Esophagus squamous epithelium (tissue), 5 donors: ENCODE measurements around the gene VAV3. TPM values are rescaled to one million over a fixed set of nuclear protein-coding genes. Genes with fewer than 3 reads are reported as not detected.

Experiments used
- DNase-seq: peaks from one replicate; lab custom pipeline; 2025; lab: John Stamatoyannopoulos, UW
- H3K27ac ChIP-seq, 4 donors: fragments of 200-600 bp; sonication (generic); one replicate each; pipeline ENCODE4 v1.5.1; 2016 to 2019; ENCODE audit warnings: mild to moderate bottlenecking in 1 of 4
- H3K27me3 ChIP-seq, 4 donors: fragments of 200-600 bp; sonication (generic); 1 replicate in 3 of 4; 2 replicates in 1 of 4; pipeline versions ENCODE4 v1.5.1 to v1.6.0; 2017 to 2021; ENCODE audit warnings: antibody characterized with exemption in 1 of 4
- H3K36me3 ChIP-seq, 3 donors: fragments of 200-600 bp; sonication (generic); one replicate each; pipeline ENCODE4 v1.5.1; 2016 to 2019
- H3K4me1 ChIP-seq, 3 donors: fragments of 200-600 bp; sonication (generic); one replicate each; pipeline ENCODE4 v1.5.1; 2017 to 2019
- H3K4me3 ChIP-seq, 4 donors: fragments of 200-600 bp; sonication (generic); 1 replicate in 3 of 4; 2 replicates in 1 of 4; pipeline ENCODE4 v1.5.1; 2016 to 2019; ENCODE audit warnings: mild to moderate bottlenecking in 2 of 4, moderate library complexity in 1 of 4
- H3K9me3 ChIP-seq, 3 donors: fragments of 200-600 bp; sonication (generic); one replicate each; pipeline ENCODE4 v1.5.1; 2016 to 2019
- POLR2A ChIP-seq, 4 donors: fragments of 450-650 bp; IDR thresholded peaks; one replicate each; pipeline ENCODE4 v1.6.1; 2017; ENCODE audit warnings: antibody characterized with exemption in 4 of 4, mild to moderate bottlenecking in 4 of 4, moderate library complexity in 3 of 4
- WGBS, 2 donors: methylation state at CpG; one replicate each; pipeline ENCODE4 v1.1.5; 2018; 5-methylcytosine and 5-hydroxymethylcytosine counted together
- intact Hi-C: fragments of 100-400 bp; cut with DNase I; formaldehyde crosslinking; loops from one replicate; pipeline ENCODE4 v1.15.0; 2022
- total RNA-seq, 4 donors: library from RNA; depleted of rRNA; stranded (reverse); fragments of >200 nt; gene quantifications; one replicate each; pipeline ENCODE4 v1.1.0, GENCODE V29; 2016
- TF ChIP-seq, protein P1 (sequence below), 6 experiments: fragments of 450-650 bp in 4 of 6; fragments of 200-600 bp in 2 of 6; sonication (generic) in 2 of 6; IDR thresholded peaks; one replicate each; pipeline ENCODE4 v1.5.1; 2016 to 2019; ENCODE audit warnings: antibody characterized with exemption in 6 of 6, mild to moderate bottlenecking in 4 of 6, moderate library complexity in 4 of 6
- donor health status: DM: yes; HTN: yes; CAD: no.

The VAV3 gene
- total RNA-seq, 4 donors from 2014 or later = 43.4 to 126 (median 76.9) TPM

DNA sequence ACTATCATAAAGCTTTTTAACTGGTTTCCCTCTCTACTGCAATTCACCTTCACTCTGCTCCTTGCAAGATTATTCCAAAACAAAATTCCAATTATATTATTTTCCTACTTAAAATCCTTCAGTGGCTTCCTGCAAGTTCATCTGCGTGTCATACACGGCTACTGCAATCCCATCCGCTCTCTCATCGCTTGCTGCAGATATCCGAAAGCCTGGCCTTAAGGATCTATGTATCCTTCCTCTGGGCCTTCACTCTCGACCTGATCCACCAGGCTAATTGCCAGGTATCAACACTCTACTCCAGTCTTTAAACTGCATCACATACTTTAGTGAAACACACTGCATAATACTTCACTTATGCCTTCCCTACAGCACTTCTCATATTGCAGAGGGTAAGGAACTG lies 44.0 kb downstream of the VAV3 start:
- intact Hi-C loops = no loop called here
- Histone ChIP-seq H3K4me3 (no peak overlapping the region), H3K36me3 (no peaks in the 10 kb centered on the region), H3K27ac (no peak overlapping the region), H3K27me3 (no peaks in the 10 kb centered on the region), H3K4me1 (no peaks in the 10 kb centered on the region), H3K9me3 (no peaks in the 10 kb centered on the region)
- no peak for TF ChIP-seq POLR2A (IDR thresholded peaks at IDR 0.05)
- TF ChIP-seq, protein P1, sequence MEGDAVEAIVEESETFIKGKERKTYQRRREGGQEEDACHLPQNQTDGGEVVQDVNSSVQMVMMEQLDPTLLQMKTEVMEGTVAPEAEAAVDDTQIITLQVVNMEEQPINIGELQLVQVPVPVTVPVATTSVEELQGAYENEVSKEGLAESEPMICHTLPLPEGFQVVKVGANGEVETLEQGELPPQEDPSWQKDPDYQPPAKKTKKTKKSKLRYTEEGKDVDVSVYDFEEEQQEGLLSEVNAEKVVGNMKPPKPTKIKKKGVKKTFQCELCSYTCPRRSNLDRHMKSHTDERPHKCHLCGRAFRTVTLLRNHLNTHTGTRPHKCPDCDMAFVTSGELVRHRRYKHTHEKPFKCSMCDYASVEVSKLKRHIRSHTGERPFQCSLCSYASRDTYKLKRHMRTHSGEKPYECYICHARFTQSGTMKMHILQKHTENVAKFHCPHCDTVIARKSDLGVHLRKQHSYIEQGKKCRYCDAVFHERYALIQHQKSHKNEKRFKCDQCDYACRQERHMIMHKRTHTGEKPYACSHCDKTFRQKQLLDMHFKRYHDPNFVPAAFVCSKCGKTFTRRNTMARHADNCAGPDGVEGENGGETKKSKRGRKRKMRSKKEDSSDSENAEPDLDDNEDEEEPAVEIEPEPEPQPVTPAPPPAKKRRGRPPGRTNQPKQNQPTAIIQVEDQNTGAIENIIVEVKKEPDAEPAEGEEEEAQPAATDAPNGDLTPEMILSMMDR (IDR thresholded peaks at IDR 0.05) = no peak
- DNase-seq = no peak
- WGBS, 2 donors = 79 to 89% methylated on average over 6 of the region's 6 CpGs

DNA sequence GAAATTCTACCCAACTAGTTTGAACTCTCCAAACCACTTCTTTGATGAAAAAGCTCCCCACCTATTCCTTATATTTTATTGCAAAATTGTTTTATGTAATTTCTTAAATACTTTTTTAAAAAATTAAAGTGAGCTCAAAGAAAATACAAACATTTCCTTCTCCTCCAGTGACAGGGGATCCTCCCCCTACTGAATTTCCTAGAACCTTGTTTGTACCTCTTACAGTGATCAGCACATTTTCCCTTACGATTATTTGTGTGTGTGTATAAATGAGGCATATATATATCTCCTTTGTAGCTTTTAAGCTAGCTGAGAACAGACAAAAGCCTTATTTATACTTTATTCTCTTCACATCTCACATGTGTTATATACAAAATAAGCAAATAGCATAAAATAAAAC lies 44.4 kb downstream of the VAV3 start:
- intact Hi-C loops = no loop called here
- Histone ChIP-seq H3K4me3 (no peak overlapping the region), H3K36me3 (no peaks in the 10 kb centered on the region), H3K27ac (no peak overlapping the region), H3K27me3 (no peaks in the 10 kb centered on the region), H3K4me1 (no peaks in the 10 kb centered on the region), H3K9me3 (no peaks in the 10 kb centered on the region)
- no peak for DNase-seq
- WGBS, 2 donors = 53 to 55% methylated on average over 1 of the region's 1 CpG
- TF ChIP-seq, protein P1 (IDR thresholded peaks at IDR 0.05) = no peak
- TF ChIP-seq POLR2A (IDR thresholded peaks at IDR 0.05) = no peak

DNA sequence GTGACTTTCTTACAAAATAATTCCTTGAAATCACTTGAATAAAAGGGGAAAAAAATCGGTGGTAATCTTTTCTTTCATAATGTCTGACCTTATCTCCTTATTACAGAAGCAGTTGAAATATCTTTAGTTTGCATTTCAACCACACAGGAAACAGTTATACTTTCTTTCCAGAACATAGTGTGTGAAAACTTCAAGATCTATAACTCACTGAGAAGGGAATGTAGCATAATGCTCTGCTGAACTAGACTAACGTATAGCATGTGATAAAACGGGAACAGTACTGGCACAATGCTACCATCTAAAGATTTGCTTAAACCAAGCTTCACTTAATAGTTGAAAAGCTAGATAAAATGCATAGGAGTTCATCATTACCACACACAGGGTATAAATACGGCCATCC lies 45.0 kb downstream of the VAV3 start:
- Histone ChIP-seq H3K27me3 (no peaks in the 10 kb centered on the region), H3K4me3 (no peak overlapping the region), H3K27ac (no peak overlapping the region), H3K36me3 (no peaks in the 10 kb centered on the region), H3K4me1 (no peaks in the 10 kb centered on the region), H3K9me3 (no peaks in the 10 kb centered on the region)
- TF ChIP-seq, protein P1 (IDR thresholded peaks at IDR 0.05) = no peak
- no peak for TF ChIP-seq POLR2A (IDR thresholded peaks at IDR 0.05)
- intact Hi-C loops = no loop called here
- DNase-seq = no peak
- 55 to 56% methylated on average over 4 of the region's 4 CpGs for WGBS, 2 donors

DNA sequence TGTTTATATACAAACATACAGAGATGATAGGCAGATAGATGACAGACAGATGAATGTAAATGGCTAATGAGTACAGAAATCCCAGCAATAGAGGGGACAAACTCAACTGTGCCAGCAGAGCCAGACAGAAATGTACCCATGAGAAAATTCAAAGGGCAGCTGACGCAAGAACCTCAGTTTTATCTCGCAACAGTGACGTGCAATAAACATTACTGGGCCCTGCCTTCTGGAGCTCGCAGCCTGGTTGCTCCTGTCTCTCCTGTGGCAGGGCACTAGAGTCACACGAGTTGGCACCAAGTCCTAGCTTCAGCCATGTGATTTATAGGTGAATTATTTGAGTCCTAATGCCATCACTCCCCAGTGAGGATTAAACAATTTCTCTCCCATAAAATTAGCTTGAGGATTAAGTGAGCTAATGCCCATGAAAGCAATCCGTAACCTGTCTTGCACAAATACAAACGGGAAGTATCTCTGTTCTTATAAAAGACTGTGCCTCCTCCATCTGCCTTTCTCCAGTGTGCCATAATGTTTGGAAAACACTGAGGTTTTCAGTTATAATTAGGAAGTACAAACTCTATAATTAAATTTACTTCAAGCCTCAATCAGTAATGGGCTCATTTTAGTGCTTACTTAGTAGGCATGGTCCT lies 50.7 kb downstream of the VAV3 start:
- Histone ChIP-seq H3K27ac (no peak overlapping the region), H3K9me3 (no peaks in the 10 kb centered on the region)
- DNase-seq = no peak

DNA sequence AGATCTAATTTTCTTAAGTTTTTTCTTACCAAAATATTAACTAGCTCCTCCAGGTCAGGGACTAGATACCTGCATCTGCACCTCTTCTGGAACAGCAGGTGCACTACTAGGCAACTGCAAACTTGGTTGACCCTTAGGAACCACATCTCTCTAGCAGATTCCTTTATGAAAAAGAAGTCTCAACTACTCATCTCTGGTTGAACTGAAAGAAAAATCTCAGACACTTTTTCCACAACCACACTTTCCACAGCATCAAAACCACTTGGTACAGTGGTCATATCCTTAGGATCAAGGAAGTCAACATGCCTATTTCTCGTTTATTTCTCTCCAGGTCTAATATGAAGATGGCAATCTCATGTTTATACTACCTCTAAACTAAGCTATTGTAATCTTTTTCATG lies 52.3 kb downstream of the VAV3 start:
- Histone ChIP-seq H3K36me3 (no peaks in the 10 kb centered on the region), H3K4me1 (no peaks in the 10 kb centered on the region), H3K4me3 (no peak overlapping the region), H3K27ac (no peak overlapping the region), H3K9me3 (no peaks in the 10 kb centered on the region), H3K27me3 (no peaks in the 10 kb centered on the region)
- WGBS, 2 donors = 69 to 75% methylated on average over 1 of the region's 1 CpG
- intact Hi-C loops = no loop called here
- TF ChIP-seq POLR2A (IDR thresholded peaks at IDR 0.05) = no peak
- TF ChIP-seq, protein P1 (IDR thresholded peaks at IDR 0.05) = no peak
- no peak for DNase-seq

More for the DNA sequence above, 50.7 kb downstream of the VAV3 start:
- Histone ChIP-seq H3K27me3 (no peaks in the 10 kb centered on the region), H3K36me3 (no peaks in the 10 kb centered on the region), H3K4me3 (no peak overlapping the region), H3K4me1 (no peaks in the 10 kb centered on the region)
- intact Hi-C loops = no loop called here
- TF ChIP-seq, protein P1 (IDR thresholded peaks at IDR 0.05) = no peak
- TF ChIP-seq POLR2A (IDR thresholded peaks at IDR 0.05) = no peak
- WGBS, 2 donors = 73 to 85% methylated on average over 7 of the region's 7 CpGs
